Mucosa of descending colon (tissue), 3 donors: ENCODE results near the gene NDRG3. TPM values are rescaled to one million over a fixed set of nuclear protein-coding genes. Genes with fewer than 3 reads are reported as not detected.

Source experiments
- ATAC-seq: fragments of 200-7000 bp; cut with Tn5 transposase; one replicate; pipeline ENCODE4 v1.9.1; 2020; ENCODE audit warnings: mild to moderate bottlenecking, moderate library complexity
- DNase-seq, 3 donors: peaks; one replicate each; pipeline ENCODE4 v3.0.0-alpha.2; 2020
- H3K36me3 ChIP-seq: fragments of 200-600 bp; one replicate; pipeline ENCODE4 v1.8.0; 2021; ENCODE audit warnings: low read depth, mild to moderate bottlenecking
- H3K4me1 ChIP-seq: fragments of 200-600 bp; one replicate; pipeline ENCODE4 v1.8.0; 2021; ENCODE audit warnings: low read depth, mild to moderate bottlenecking
- H3K4me3 ChIP-seq: fragments of 200-600 bp; one replicate; pipeline ENCODE4 v1.8.0; 2021; ENCODE audit warnings: mild to moderate bottlenecking
- H3K9me3 ChIP-seq: fragments of 200-600 bp; one replicate; pipeline ENCODE4 v1.8.0; 2021; ENCODE audit warnings: mild to moderate bottlenecking
- intact Hi-C, 2 donors: fragments of 100-400 bp; cut with DNase I in 1 of 2; cut with micrococcal nuclease in 1 of 2; formaldehyde crosslinking; loops; one replicate each; pipeline versions ENCODE4 v1.11.0 to v1.11.1; 2022; cut with DNase I, micrococcal nuclease
- total RNA-seq, 3 donors: library from RNA; stranded (reverse); fragmentation: NEBNext Ultra II Directional in 2 of 3; extraction: Animal tissue kit (Norgen Biotek cat#: 25700) in 2 of 3; gene quantifications; one replicate each; pipeline versions ENCODE4 v1.2.1 to v1.2.4, GENCODE V29; 2021 to 2023
- TF ChIP-seq, protein P1 (sequence below): fragments of 200-600 bp; IDR thresholded peaks from one replicate; pipeline ENCODE4 v1.8.0; 2022; ENCODE audit warnings: antibody characterized with exemption, mild to moderate bottlenecking
- donor health status: DM: no; HTN: no; CAD: no; lungs with moderate emphysema.
- donor health status: DM: no; HTN: no; CAD: no.
- donor health status: DM: no; HTN: yes; CAD: no.

NDRG3 gene
- total RNA-seq, 3 donors from 2014 or later = 23.5 to 50.9 (median 26.1) TPM

DNA sequence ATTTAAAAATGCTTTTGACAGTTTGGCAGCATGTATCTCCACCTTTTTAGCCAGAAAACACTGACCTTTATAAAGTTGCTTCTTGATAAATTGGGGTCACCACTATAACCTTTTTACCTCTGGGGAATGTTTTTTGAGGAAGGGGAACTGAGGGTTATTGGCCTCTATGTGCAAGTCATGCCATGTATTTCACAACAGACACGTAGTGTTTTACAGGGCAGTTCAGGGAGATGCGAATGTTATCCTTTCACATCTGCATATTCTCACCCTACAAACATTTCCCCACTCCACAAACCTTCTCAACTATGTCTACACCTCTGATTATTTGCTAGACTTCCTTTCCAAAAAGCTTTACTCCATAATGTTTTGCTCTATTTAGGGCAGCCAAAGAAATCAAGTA, 82.9 kb downstream of the NDRG3 start:
- H3K4me1 ChIP-seq = no peaks in the 10 kb centered on the region
- no peaks in the 10 kb centered on the region for H3K9me3 ChIP-seq
- no peaks in the 10 kb centered on the region for H3K36me3 ChIP-seq
- TF ChIP-seq, protein P1, sequence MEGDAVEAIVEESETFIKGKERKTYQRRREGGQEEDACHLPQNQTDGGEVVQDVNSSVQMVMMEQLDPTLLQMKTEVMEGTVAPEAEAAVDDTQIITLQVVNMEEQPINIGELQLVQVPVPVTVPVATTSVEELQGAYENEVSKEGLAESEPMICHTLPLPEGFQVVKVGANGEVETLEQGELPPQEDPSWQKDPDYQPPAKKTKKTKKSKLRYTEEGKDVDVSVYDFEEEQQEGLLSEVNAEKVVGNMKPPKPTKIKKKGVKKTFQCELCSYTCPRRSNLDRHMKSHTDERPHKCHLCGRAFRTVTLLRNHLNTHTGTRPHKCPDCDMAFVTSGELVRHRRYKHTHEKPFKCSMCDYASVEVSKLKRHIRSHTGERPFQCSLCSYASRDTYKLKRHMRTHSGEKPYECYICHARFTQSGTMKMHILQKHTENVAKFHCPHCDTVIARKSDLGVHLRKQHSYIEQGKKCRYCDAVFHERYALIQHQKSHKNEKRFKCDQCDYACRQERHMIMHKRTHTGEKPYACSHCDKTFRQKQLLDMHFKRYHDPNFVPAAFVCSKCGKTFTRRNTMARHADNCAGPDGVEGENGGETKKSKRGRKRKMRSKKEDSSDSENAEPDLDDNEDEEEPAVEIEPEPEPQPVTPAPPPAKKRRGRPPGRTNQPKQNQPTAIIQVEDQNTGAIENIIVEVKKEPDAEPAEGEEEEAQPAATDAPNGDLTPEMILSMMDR = no peak
- H3K4me3 ChIP-seq = no peak overlapping the region
- DNase-seq = no peak
- intact Hi-C loops = no loop called here
- ATAC-seq = no peak

DNA sequence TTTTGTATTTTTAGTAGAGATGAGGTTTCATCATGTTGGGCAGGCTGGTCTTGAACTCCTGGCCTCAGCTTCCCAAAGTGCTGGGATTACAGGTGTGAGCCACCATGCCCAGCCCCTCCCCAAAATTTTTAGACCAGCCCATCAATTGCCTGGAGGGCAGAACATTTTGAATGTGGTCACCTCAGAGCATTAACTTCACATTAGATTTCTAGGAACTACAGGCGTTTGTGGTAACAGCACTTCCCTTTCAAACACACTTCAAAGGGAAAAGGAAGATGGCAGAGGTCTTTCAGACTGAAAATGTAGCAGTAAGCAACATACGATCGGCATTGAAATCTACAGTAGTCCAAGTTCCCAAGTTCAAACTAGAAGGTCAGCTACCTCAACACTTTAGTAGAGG, 87.6 kb downstream of the NDRG3 start:
- Histone ChIP-seq H3K4me3 (no peak overlapping the region), H3K4me1 (no peaks in the 10 kb centered on the region), H3K36me3 (no peaks in the 10 kb centered on the region), H3K9me3 (no peaks in the 10 kb centered on the region)
- intact Hi-C loops = no loop called here
- DNase-seq = no peak
- no peak for ATAC-seq
- TF ChIP-seq, protein P1 = no peak

DNA sequence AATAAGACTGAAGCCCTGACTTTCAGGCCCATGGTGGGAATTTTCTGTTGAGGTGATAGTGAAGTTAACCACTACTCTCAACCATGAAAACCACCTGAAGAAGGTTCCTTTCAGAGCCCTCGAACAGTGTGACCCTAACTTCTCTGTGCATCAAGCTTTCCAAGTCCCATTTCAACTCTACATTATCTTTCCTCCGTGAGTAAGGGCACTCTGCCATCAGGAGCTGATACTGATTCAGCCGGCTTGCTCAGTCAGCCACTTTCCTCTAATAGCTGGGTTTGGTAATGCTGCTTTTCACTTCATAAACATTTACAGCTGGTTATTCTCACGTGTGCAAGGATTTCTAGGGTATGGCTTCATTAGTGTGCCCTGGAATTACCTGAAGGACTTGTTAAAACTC, 89.2 kb downstream of the NDRG3 start:
- H3K9me3 ChIP-seq = no peaks in the 10 kb centered on the region
- no peak for ATAC-seq
- no peaks in the 10 kb centered on the region for H3K36me3 ChIP-seq
- intact Hi-C loops = no loop called here
- no peak overlapping the region for H3K4me3 ChIP-seq
- H3K4me1 ChIP-seq = no peaks in the 10 kb centered on the region
- no peak for DNase-seq
- TF ChIP-seq, protein P1 = no peak

DNA sequence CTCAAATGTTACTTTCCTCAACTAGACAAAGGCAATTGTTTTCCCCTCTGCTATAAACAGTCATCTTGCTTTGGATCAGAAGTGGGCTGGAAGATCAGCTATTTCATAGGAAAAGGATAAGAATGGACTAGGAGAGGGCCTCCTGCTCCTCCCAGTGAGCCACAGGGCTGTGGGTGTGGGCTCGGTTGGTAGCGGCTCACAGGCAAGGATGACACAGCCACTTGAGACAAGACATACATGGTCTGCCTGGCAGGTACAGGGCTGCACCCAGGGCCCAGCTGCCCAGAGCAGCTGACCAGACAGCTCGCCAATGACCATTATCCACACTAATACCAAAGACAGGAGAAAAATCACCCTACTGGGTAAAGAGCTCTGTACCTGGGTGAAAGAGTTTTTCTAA, 90.9 kb downstream of the NDRG3 start:
- Histone ChIP-seq H3K4me1 (no peaks in the 10 kb centered on the region), H3K9me3 (no peaks in the 10 kb centered on the region), H3K4me3 (no peak overlapping the region), H3K36me3 (no peaks in the 10 kb centered on the region)
- ATAC-seq (no peak), DNase-seq (no peak)
- intact Hi-C loops = no loop called here
- TF ChIP-seq, protein P1 = no peak

DNA sequence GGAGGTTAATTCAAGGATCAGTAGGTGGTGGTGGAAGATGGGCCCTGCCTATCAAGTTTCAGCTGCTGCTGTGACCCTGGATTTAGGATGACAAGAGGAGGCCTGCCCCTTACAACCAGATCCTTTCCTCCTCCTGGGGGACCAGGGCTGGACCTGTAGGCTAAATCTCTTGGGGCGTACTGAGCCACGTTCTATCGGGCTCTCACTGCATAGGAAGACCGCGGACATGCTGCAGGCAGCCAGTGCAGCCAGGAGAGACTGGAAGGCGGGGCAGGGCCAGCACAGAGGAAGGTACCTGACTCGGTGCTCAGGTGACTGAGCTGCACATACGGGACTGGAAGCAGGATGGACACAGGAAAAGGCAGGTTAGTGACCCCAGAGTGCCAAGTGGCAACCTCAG, 91.4 kb downstream of the NDRG3 start:
- no peaks in the 10 kb centered on the region for H3K4me1 ChIP-seq
- DNase-seq = no peak
- no peaks in the 10 kb centered on the region for H3K9me3 ChIP-seq
- H3K4me3 ChIP-seq = no peak overlapping the region
- ATAC-seq = no peak
- TF ChIP-seq, protein P1 = no peak
- intact Hi-C loops = no loop called here
- H3K36me3 ChIP-seq = no peaks in the 10 kb centered on the region

DNA sequence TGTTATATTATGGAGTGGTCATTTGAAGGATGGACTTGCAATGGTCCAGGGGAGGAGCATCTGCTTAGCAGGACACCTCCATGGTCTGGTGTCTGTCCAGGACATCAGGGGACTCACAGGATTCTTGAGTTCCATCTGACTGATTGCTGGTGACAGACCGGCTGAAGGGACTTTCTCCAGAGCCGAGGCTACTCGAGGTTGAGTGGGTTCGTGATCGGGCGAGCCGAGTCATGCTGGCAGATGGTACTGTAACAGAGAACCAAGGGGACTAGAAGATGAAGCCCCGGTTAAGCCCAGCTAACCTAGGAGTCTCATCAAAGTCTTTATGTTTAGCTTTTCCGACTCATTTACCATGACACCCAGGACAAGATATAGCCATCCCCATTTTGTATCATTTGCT, 92.4 kb downstream of the NDRG3 start:
- ATAC-seq (no peak), DNase-seq (no peak)
- Histone ChIP-seq H3K4me1 (no peaks in the 10 kb centered on the region), H3K4me3 (no peak overlapping the region), H3K9me3 (no peaks in the 10 kb centered on the region), H3K36me3 (no peaks in the 10 kb centered on the region)
- intact Hi-C loops = no loop called here
- TF ChIP-seq, protein P1 = no peak
